ENCODE data around the gene SVOPL. TPM values are rescaled to one million over a fixed set of nuclear protein-coding genes. Genes with fewer than 3 reads are reported as not detected.

The SVOPL gene
- total RNA-seq (not detected in 2 replicates), polyA plus RNA-seq (not detected in 2 replicates), polyA minus RNA-seq (not detected in 2 replicates)
- not detected for total RNA-seq (2013)

- Mint-ChIP-seq H3K27ac (no peak within 1 kb of the TSS), H3K9me3 (ENCODE audit: insufficient read depth) (no peaks in the 10 kb centered on the region), H3K27me3 (no peaks in the 10 kb centered on the region), H3K4me3 (no peak within 1 kb of the TSS), H3K4me1 (no peaks in the 10 kb centered on the region)
- DNase-seq (no peak), ATAC-seq (ENCODE audit: low read depth) (no peak)
- Histone ChIP-seq H3K4me2 (replicated peaks; ENCODE audit: low read depth, low read length, poor library complexity, severe bottlenecking) (no peak within 1 kb of the TSS), H4K20me1 (ENCODE audit: control insufficient read depth, insufficient read depth, low read length, poor library complexity, severe bottlenecking) (no peaks in the 10 kb centered on the region), H3K79me2 (ENCODE audit: control insufficient read depth, insufficient read depth, low read length) (no peaks in the 10 kb centered on the region), H3K36me3 (replicated peaks in 1 of 2; ENCODE audit: control extremely low read depth in 1 of 2, control insufficient read depth in 1 of 2, extremely low read depth in 1 of 2, insufficient read depth in 2 of 2, low read length in 1 of 2) (no peaks in the 10 kb centered on the region), H3K4me1 (ENCODE audit: control insufficient read depth in 2 of 2, insufficient read depth in 2 of 2, low read length in 2 of 2) (no peaks in the 10 kb centered on the region), H3K9me3 (ENCODE audit: control extremely low read depth in 1 of 3, control insufficient read depth in 2 of 3, insufficient read depth in 1 of 3, low read length in 2 of 3) (peaks cover 0 to 4% (median 0%) of the 10 kb centered on the region in 3 donors), H3K4me3 (ENCODE audit: control extremely low read depth in 1 of 5, extremely low read depth in 1 of 5, insufficient read depth in 1 of 5, low read depth in 2 of 5, low read length in 4 of 5) (no peak within 1 kb of the TSS), H3K27ac (ENCODE audit: low read length in 2 of 2) (no peak within 1 kb of the TSS), H3K9ac (ENCODE audit: low read length) (no peak within 1 kb of the TSS), H3K27me3 (replicated peaks in 1 of 4; ENCODE audit: control extremely low read depth in 1 of 4, control insufficient read depth in 3 of 4, insufficient read depth in 4 of 4, low read length in 3 of 4) (no peaks in the 10 kb centered on the region), H2AFZ (ENCODE audit: insufficient read depth, low read depth, low read length, poor library complexity, severe bottlenecking) (no peak within 1 kb of the TSS)
- POLR2A ChIA-PET: no interaction called here
- intact Hi-C loops (cut with micrococcal nuclease): no loop called here
- no peak for TF ChIP-seq EZH2 (IDR thresholded peaks at IDR 0.05; ENCODE audit: borderline replicate concordance, insufficient read depth, low read depth, low read length, poor library complexity, severe bottlenecking)
- TF ChIP-seq CTCF (IDR thresholded peaks at IDR 0.05): no peak
- CTCF ChIA-PET: no interaction called here
- WGBS (ENCODE audit: insufficient coverage): 75% methylated on average over 5 of the region's 7 CpGs
Observed at GRCh38 chr7:138700857-138701536, at the start of gene SVOPL. Gene SVOPL, minus strand, starts transcription at chr7:138701362. Its CDS starts 22,317 bp downstream, at chr7:138679045.

GRCh38 chr7:138750473-138750872, 49.3 kb upstream of the SVOPL start:
- WGBS (ENCODE audit: insufficient coverage): 94% methylated on average over 14 of the region's 15 CpGs
- Histone ChIP-seq H3K79me2 (ENCODE audit: control insufficient read depth, insufficient read depth, low read length) (no peaks in the 10 kb centered on the region), H3K9ac (ENCODE audit: low read length) (no peak overlapping the region), H3K4me2 (replicated peaks; ENCODE audit: low read depth, low read length, poor library complexity, severe bottlenecking) (no peak overlapping the region), H3K9me3 (ENCODE audit: control extremely low read depth in 1 of 3, control insufficient read depth in 2 of 3, insufficient read depth in 1 of 3, low read length in 2 of 3) (peaks cover 0 to 9% (median 0%) of the 10 kb centered on the region in 3 donors), H3K4me3 (ENCODE audit: control extremely low read depth in 1 of 5, extremely low read depth in 1 of 5, insufficient read depth in 1 of 5, low read depth in 2 of 5, low read length in 4 of 5) (no peak overlapping the region), H3K27me3 (replicated peaks in 1 of 4; ENCODE audit: control extremely low read depth in 1 of 4, control insufficient read depth in 3 of 4, insufficient read depth in 4 of 4, low read length in 3 of 4) (no peaks in the 10 kb centered on the region), H3K27ac (ENCODE audit: low read length in 2 of 2) (no peak overlapping the region), H2AFZ (ENCODE audit: insufficient read depth, low read depth, low read length, poor library complexity, severe bottlenecking) (no peak overlapping the region), H4K20me1 (ENCODE audit: control insufficient read depth, insufficient read depth, low read length, poor library complexity, severe bottlenecking) (no peaks in the 10 kb centered on the region), H3K4me1 (ENCODE audit: control insufficient read depth in 2 of 2, insufficient read depth in 2 of 2, low read length in 2 of 2) (peaks cover 0 to 2% of the 10 kb centered on the region in 2 donors), H3K36me3 (replicated peaks in 1 of 2; ENCODE audit: control extremely low read depth in 1 of 2, control insufficient read depth in 1 of 2, extremely low read depth in 1 of 2, insufficient read depth in 2 of 2, low read length in 1 of 2) (no peaks in the 10 kb centered on the region)
- TF ChIP-seq EZH2 (IDR thresholded peaks at IDR 0.05; ENCODE audit: borderline replicate concordance, insufficient read depth, low read depth, low read length, poor library complexity, severe bottlenecking): no peak
- TF ChIP-seq CTCF (IDR thresholded peaks at IDR 0.05): no peak
- no peak overlapping the region for H3K4me3 Mint-ChIP-seq
- H3K27ac Mint-ChIP-seq: no peak overlapping the region
- no peak for ATAC-seq (ENCODE audit: low read depth)
- H3K4me1 Mint-ChIP-seq: no peaks in the 10 kb centered on the region
- no peak for DNase-seq
- H3K9me3 Mint-ChIP-seq (ENCODE audit: insufficient read depth): no peaks in the 10 kb centered on the region
- intact Hi-C loops (cut with micrococcal nuclease): no loop called here
- peaks cover 8% of the 10 kb centered on the region for H3K27me3 Mint-ChIP-seq
- CTCF ChIA-PET: no interaction called here
- POLR2A ChIA-PET: no interaction called here
